22Rv1 (cell line): ENCODE measurements around the gene CEACAM1.

Source experiments
- ZFX ChIP-seq: fragments of 450-650 bp; IDR thresholded peaks from 2 replicates; pipeline ENCODE4 v1.6.1; 2017; ENCODE audit warnings: antibody characterized with exemption, borderline replicate concordance
- TF ChIP-seq, protein P1 (sequence below): fragments of 450-650 bp; IDR thresholded peaks from 2 replicates; pipeline ENCODE4 v1.5.1; 2017; ENCODE audit warnings: mild to moderate bottlenecking

GRCh38 chr19:42561512-42561911, 33.2 kb upstream of the CEACAM1 start:
- TF ChIP-seq, protein P1, sequence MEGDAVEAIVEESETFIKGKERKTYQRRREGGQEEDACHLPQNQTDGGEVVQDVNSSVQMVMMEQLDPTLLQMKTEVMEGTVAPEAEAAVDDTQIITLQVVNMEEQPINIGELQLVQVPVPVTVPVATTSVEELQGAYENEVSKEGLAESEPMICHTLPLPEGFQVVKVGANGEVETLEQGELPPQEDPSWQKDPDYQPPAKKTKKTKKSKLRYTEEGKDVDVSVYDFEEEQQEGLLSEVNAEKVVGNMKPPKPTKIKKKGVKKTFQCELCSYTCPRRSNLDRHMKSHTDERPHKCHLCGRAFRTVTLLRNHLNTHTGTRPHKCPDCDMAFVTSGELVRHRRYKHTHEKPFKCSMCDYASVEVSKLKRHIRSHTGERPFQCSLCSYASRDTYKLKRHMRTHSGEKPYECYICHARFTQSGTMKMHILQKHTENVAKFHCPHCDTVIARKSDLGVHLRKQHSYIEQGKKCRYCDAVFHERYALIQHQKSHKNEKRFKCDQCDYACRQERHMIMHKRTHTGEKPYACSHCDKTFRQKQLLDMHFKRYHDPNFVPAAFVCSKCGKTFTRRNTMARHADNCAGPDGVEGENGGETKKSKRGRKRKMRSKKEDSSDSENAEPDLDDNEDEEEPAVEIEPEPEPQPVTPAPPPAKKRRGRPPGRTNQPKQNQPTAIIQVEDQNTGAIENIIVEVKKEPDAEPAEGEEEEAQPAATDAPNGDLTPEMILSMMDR: no peak
- TF ChIP-seq ZFX: no peak
